Stimulated activated CD8-positive, alpha-beta memory T cell treated with anti-CD3 and anti-CD28 coated beads, Interleukin-15, amount 100 ng/mL, for 48 hours (primary cell): ENCODE results near the gene FAM131A.

Source experiments
- DNase-seq, 2 donors: peaks; one replicate each; pipeline ENCODE4 v3.0.0-alpha.2; 2020; ENCODE audit warnings: low read depth in 2 of 2

FAM131A gene

GRCh38 chr3:184357248-184358123 lies 20.1 kb downstream of the FAM131A start:
- DNase-seq = no peak

- DNase-seq = no peak
Observed at GRCh38 chr3:184358124-184358767, 20.8 kb downstream of the FAM131A start.

GRCh38 chr3:184358921-184359350 lies 21.5 kb downstream of the FAM131A start:
- DNase-seq = no peak

- DNase-seq = no peak
Observed at GRCh38 chr3:184359610-184360009, 22.2 kb downstream of the FAM131A start.

GRCh38 chr3:184360070-184360928 lies 22.9 kb downstream of the FAM131A start:
- DNase-seq = no peak

- DNase-seq = no peak
Observed at GRCh38 chr3:184360929-184361531, 23.6 kb downstream of the FAM131A start.

- DNase-seq = peak; percentile 27 to 33
Observed at GRCh38 chr3:184361532-184361931, 24.1 kb downstream of the FAM131A start, which contains the start of the genes CLCN2 and POLR2H. TSS of gene CLCN2 (minus strand) at chr3:184361605. CDS start at chr3:184361479, 126 bp downstream. TSS of gene POLR2H (plus strand) at chr3:184361710. CDS start at chr3:184363493, 1,783 bp downstream.

GRCh38 chr3:184361932-184362667 lies 24.7 kb downstream of the FAM131A start:
- peak; percentile 16 to 35 for DNase-seq

- peak; percentile 95 to 96 for DNase-seq
Observed at GRCh38 chr3:184362668-184363546, 25.5 kb downstream of the FAM131A start.

- DNase-seq = no peak
Observed at GRCh38 chr3:184366619-184367289, 29.4 kb downstream of the FAM131A start.

- DNase-seq = no peak
Observed at GRCh38 chr3:184368116-184368515, 30.7 kb downstream of the FAM131A start.

GRCh38 chr3:184368586-184369183 lies 31.3 kb downstream of the FAM131A start:
- DNase-seq = no peak

- peak; percentile 33 to 39 for DNase-seq
Observed at GRCh38 chr3:184371570-184372018, 34.2 kb downstream of the FAM131A start.

GRCh38 chr3:184372296-184372821 lies 35.0 kb downstream of the FAM131A start:
- no peak for DNase-seq

GRCh38 chr3:184372911-184373310 lies 35.5 kb downstream of the FAM131A start:
- no peak for DNase-seq

- DNase-seq = no peak
Observed at GRCh38 chr3:184373422-184373821, 36.0 kb downstream of the FAM131A start.

GRCh38 chr3:184375747-184376461 lies 38.5 kb downstream of the FAM131A start:
- no peak for DNase-seq

GRCh38 chr3:184377374-184377773 lies 40.0 kb downstream of the FAM131A start:
- DNase-seq = no peak
